HG03558 (cell line): ENCODE data around the gene NBEA.
A peak's percentile ranks its signal among the peaks of the same experiment; 100 is the strongest.
"Not testable (repeated sequence)": the region's sequence is repeated elsewhere in the genome, so short reads cannot be mapped to it uniquely, and the experiment has no call there.

Experiments used
- ATAC-seq: cut with Tn5 transposase; IDR thresholded peaks from one replicate; pipeline ENCODE4 v1.9.1; 2021; ENCODE audit warnings: moderate number of reproducible peaks; ENCODE audit not compliant: unreplicated experiment; ENCODE audit errors: extremely low read depth

NBEA gene, protein sequence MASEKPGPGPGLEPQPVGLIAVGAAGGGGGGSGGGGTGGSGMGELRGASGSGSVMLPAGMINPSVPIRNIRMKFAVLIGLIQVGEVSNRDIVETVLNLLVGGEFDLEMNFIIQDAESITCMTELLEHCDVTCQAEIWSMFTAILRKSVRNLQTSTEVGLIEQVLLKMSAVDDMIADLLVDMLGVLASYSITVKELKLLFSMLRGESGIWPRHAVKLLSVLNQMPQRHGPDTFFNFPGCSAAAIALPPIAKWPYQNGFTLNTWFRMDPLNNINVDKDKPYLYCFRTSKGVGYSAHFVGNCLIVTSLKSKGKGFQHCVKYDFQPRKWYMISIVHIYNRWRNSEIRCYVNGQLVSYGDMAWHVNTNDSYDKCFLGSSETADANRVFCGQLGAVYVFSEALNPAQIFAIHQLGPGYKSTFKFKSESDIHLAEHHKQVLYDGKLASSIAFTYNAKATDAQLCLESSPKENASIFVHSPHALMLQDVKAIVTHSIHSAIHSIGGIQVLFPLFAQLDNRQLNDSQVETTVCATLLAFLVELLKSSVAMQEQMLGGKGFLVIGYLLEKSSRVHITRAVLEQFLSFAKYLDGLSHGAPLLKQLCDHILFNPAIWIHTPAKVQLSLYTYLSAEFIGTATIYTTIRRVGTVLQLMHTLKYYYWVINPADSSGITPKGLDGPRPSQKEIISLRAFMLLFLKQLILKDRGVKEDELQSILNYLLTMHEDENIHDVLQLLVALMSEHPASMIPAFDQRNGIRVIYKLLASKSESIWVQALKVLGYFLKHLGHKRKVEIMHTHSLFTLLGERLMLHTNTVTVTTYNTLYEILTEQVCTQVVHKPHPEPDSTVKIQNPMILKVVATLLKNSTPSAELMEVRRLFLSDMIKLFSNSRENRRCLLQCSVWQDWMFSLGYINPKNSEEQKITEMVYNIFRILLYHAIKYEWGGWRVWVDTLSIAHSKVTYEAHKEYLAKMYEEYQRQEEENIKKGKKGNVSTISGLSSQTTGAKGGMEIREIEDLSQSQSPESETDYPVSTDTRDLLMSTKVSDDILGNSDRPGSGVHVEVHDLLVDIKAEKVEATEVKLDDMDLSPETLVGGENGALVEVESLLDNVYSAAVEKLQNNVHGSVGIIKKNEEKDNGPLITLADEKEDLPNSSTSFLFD (N-terminal part only)

GRCh38 chr13:34941835-34942731, at the start of gene NBEA:
Gene NBEA (plus strand): TSS chr13:34942270. CDS start chr13:34942821, 551 bp downstream.
- peak; percentile 44 for ATAC-seq

GRCh38 chr13:34894756-34895155, 47.3 kb upstream of the NBEA start:
- no peak for ATAC-seq

DNA sequence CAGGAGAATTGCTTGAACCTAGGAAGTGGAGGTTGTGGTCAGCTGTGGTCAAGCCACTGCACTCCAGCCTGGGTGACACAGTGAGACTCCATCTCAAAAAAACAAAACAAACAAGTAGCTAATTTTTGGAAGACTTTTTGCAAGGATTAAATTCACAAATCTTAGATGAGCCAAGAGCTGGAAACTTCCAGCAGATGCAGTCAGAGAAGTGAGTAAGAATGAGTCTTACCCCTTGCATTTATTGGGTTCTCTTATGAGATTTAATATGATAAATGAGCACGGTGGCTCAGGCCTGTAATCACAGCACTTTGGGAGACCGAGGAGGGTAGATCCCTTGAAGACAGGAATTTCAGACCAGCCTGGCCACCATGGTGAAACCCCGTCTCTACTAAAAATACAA, 44.9 kb upstream of the NBEA start:
- no peak for ATAC-seq

- no peak for ATAC-seq
These were observed 42.2 kb upstream of the NBEA start for GRCh38 chr13:34899888-34900287.

DNA sequence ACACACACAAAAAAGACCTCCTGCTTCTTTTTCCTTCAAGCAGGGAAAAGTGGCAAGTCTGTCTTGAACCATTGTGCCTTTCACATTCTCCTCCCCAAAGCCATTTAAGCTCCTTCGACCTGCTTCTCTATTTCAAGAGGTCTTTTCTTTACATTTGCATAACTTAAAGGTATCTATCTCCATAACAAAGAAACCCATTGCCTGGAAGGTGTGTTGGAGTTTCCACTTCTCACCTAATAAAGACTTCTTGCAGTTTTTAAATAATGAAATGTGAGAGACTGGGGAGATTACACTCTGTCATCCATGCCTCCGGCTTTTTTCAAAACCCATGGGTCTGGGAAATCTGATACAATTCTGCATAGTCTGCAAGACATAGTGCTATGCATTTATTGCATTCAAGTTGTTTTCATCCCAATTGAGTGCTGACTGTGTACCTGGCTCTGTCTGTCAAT, 41.8 kb upstream of the NBEA start:
- ATAC-seq, result no peak

- no peak for ATAC-seq
These were observed 40.5 kb upstream of the NBEA start for GRCh38 chr13:34901572-34901971.

- no peak for ATAC-seq
These were observed 30.9 kb upstream of the NBEA start for GRCh38 chr13:34911159-34911558.

GRCh38 chr13:34913040-34913439, 29.0 kb upstream of the NBEA start:
- ATAC-seq, result no peak

- no peak for ATAC-seq
These were observed 27.7 kb upstream of the NBEA start for GRCh38 chr13:34914416-34914815.

- no peak for ATAC-seq
These were observed 15.6 kb upstream of the NBEA start for GRCh38 chr13:34926508-34926907.

- ATAC-seq, result not testable (repeated sequence)
These were observed 13.4 kb upstream of the NBEA start for GRCh38 chr13:34928676-34929075.

DNA sequence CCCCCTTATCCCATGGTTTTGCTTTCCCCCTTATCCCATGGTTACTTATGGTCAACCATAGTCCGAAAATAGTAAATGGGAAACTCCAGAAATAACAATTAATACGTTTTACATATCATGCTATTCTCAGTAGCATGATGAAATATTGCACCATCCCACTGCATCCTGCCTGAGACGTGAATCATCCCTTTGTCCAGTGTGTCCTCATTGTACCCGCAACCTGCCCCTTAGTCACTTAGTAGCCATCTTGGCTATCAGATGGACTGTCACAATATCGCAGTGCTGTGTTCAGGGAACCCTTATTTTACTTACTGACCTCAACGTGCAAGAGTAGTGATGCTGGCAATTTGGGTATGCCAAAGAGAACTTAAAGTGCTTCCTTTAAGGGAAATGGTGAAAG, 10.5 kb upstream of the NBEA start:
- no peak for ATAC-seq

GRCh38 chr13:34933349-34933748, 8.7 kb upstream of the NBEA start:
- no peak for ATAC-seq

DNA sequence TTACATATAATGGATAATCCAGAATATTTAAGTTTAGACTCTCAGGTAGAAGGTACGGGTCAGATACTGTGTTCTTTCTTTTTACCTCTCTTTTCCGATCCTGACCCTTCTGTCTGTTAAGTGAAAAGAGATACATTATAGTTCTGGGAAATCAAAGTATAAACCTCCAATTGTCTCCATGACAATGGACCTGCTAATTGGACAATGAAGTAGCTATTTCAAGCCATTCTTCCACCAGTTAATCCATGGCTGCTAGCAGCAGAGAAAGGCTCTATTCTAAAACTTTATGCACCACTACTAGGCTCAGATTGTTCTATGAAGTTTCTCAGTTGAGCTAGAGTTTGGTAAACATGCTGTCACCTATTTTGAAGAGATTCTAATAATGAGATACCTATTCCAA, 8.3 kb upstream of the NBEA start:
- ATAC-seq, result no peak

DNA sequence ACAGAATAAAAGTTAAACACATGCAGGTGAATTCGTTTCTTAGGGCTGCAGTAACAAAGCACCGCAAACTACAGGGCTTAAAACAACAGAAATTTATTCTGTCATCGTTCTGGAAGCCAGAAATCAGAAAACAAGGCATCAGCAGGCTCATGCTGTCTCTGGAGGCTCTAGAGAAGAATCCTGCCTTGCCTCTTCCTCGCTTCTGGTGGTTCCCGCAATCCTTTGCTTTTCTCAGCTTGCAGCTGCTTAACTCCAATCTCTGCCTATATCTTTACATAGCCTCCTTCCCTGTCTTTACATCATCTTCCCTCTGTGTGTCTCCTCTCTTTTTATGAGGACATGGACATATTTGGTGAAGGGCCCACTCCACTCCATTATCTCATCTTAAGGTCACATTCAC, 6.2 kb upstream of the NBEA start:
- ATAC-seq, result no peak

GRCh38 chr13:34939771-34940170, 2.3 kb upstream of the NBEA start:
- no peak for ATAC-seq

GRCh38 chr13:34941436-34941834, 635 bp upstream of the NBEA start:
- ATAC-seq, result no peak

DNA sequence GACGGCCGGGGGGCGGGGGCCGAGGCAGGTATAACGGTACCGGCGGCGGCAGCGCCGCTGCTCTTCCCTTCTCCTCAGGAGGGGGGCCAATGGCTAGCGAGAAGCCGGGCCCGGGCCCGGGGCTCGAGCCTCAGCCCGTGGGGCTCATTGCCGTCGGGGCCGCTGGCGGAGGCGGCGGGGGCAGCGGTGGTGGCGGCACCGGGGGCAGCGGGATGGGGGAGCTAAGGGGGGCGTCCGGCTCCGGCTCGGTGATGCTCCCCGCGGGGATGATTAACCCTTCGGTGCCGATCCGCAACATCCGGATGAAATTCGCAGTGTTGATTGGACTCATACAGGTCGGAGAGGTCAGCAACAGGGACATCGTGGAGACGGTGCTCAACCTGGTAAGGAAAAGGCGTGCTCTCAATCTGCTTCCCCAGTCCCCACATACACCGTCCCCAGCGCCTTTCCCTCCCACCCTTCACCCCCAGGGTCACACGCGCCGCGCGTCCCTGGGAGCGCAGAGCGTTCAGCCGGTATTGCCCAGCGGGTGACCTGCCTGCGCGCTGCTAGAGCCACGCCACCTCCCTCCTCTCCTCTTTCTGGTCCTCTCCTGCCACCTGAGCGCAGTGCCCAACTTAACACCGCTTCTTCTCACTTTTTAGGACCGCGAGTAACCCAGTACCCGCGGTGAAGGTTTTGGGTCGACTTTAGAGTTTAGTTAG, 814 bp downstream of the NBEA start:
- no peak for ATAC-seq
